Renal cortex interstitium (tissue), 15 donors: ENCODE results near the gene TRPC4. TPM values are rescaled to one million over a fixed set of nuclear protein-coding genes. Genes with fewer than 3 reads are reported as not detected.

ENCODE experiments used
- DNase-seq, 11 donors: peaks; one replicate each; pipeline ENCODE4 v3.0.0-alpha.2; 2013; ENCODE audit warnings: low read depth in 9 of 11, low spot score in 4 of 11; ENCODE audit errors: extremely low read depth in 1 of 11
- long read RNA-seq, 16 experiments: transcript quantifications; one replicate each; lab custom pipeline, GENCODE V29; 2026
- polyA plus RNA-seq, 3 donors: library from polyadenylated mRNA; unstranded; fragments of 120-200 nt; gene quantifications; one replicate each; pipeline ENCODE4 v1.2.1, GENCODE V29; 2013; ENCODE audit not compliant: insufficient read length in 3 of 3

The TRPC4 gene
- polyA plus RNA-seq = 1 to 10 TPM; 4.4 to 6.4 (median 4.5) TPM
- long read RNA-seq, donor 1 = 0 reads
- long read RNA-seq, donor 2 = 0 reads
- long read RNA-seq, donor 3, full-length matches to known transcripts = 1 of 1 reads
- long read RNA-seq, donor 3, partial matches to known transcripts = 0 of 1 reads
- long read RNA-seq, donor 3, other reads (novel, unspliced or antisense) = 0 of 1 reads
- long read RNA-seq, donor 4, full-length matches to known transcripts = 1 of 1 reads
- long read RNA-seq, donor 4, partial matches to known transcripts = 0 of 1 reads
- long read RNA-seq, donor 4, other reads (novel, unspliced or antisense) = 0 of 1 reads
- long read RNA-seq, donor 5 = 0 reads
- long read RNA-seq, donor 6 = 0 reads
- long read RNA-seq, donor 7 = 0 reads
- long read RNA-seq, donor 8 = 0 reads
- long read RNA-seq, donor 9 = 0 reads
- long read RNA-seq, donor 10 = 0 reads
- long read RNA-seq, donor 11, full-length matches to known transcripts = 2 of 2 reads
- long read RNA-seq, donor 11, partial matches to known transcripts = 0 of 2 reads
- long read RNA-seq, donor 11, other reads (novel, unspliced or antisense) = 0 of 2 reads
- long read RNA-seq, donor 12 = 0 reads
- long read RNA-seq, donor 13 = 0 reads
- long read RNA-seq, donor 14 = 0 reads
- long read RNA-seq, donor 15 = 0 reads
- long read RNA-seq, donor 16 = 0 reads

- peak in 7 of 11 donors; percentile 51 to 72 (median 61) for DNase-seq
Observed at GRCh38 chr13:37869756-37870488, at the start of gene TRPC4. TSS of gene TRPC4 (minus strand) at chr13:37869772. CDS start at chr13:37783333, 86,439 bp downstream.

- DNase-seq = no peak
Observed at GRCh38 chr13:37918751-37919150, 49.2 kb upstream of the TRPC4 start.

GRCh38 chr13:37918116-37918714 lies 48.6 kb upstream of the TRPC4 start:
- no peak for DNase-seq

- DNase-seq = no peak
Observed at GRCh38 chr13:37914781-37915391, 45.3 kb upstream of the TRPC4 start.

GRCh38 chr13:37910790-37911189 lies 41.2 kb upstream of the TRPC4 start:
- no peak for DNase-seq

GRCh38 chr13:37906880-37907279 lies 37.3 kb upstream of the TRPC4 start:
- no peak for DNase-seq

GRCh38 chr13:37905736-37906135 lies 36.2 kb upstream of the TRPC4 start:
- DNase-seq = no peak

- peak in 3 of 11 donors; percentile 21 to 38 (median 38) for DNase-seq
Observed at GRCh38 chr13:37899753-37900152, 30.2 kb upstream of the TRPC4 start.

- DNase-seq = peak in 3 of 11 donors; percentile 36 to 65 (median 49)
Observed at GRCh38 chr13:37893321-37893720, 23.7 kb upstream of the TRPC4 start.

- no peak for DNase-seq
Observed at GRCh38 chr13:37889820-37890219, 20.2 kb upstream of the TRPC4 start.

- no peak for DNase-seq
Observed at GRCh38 chr13:37889102-37889501, 19.5 kb upstream of the TRPC4 start.

- DNase-seq = no peak
Observed at GRCh38 chr13:37886879-37887278, 17.3 kb upstream of the TRPC4 start.

GRCh38 chr13:37884674-37885073 lies 15.1 kb upstream of the TRPC4 start:
- no peak for DNase-seq

GRCh38 chr13:37884026-37884425 lies 14.5 kb upstream of the TRPC4 start:
- no peak for DNase-seq

GRCh38 chr13:37878921-37879320 lies 9.3 kb upstream of the TRPC4 start:
- no peak for DNase-seq

GRCh38 chr13:37878496-37878895 lies 8.9 kb upstream of the TRPC4 start:
- DNase-seq = no peak

- DNase-seq = no peak
Observed at GRCh38 chr13:37870895-37871550, 1.5 kb upstream of the TRPC4 start.

- no peak for DNase-seq
Observed at GRCh38 chr13:37870489-37870845, 895 bp upstream of the TRPC4 start.

- no peak for DNase-seq
Observed at GRCh38 chr13:37869506-37869755, 141 bp downstream of the TRPC4 start.
